ENCODE data around the gene LAMA1. TPM values are rescaled to one million over a fixed set of nuclear protein-coding genes. Genes with fewer than 3 reads are reported as not detected.
"Not testable (repeated sequence)": the region's sequence is repeated elsewhere in the genome, so short reads cannot be mapped to it uniquely, and the experiment has no call there.

LAMA1 gene
- total and polyA plus RNA-seq, 2 of the 4 experiments (the other 2 are of a cell fraction) = 10.9 to 15.5 TPM

DNA sequence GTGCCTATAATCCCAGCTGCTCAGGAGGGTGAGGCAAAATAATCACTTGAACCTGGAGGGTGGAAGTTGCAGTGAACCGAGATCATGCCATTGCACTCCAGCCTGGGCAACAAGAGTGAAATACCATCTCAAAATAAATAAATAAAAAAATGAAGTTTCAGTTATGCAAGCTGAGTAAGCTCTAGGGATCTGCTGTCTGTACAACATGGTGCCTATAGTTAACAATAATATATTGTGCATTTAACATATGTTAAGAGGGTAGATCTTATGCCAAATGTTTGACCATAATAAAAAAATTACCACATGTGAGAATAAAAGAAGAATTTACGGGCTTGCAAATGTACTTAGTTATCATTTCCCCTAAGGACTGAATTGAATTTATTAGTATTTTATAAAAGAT lies 179.2 kb downstream of the LAMA1 start:
- CTCF ChIA-PET; BruUV-seq (replicated peaks); H3K56ac ChIP-seq (ENCODE audit: extremely low read depth, insufficient read depth, low read length); H3K4me1 ChIP-seq (ENCODE audit: control insufficient read depth, insufficient read depth, low read length); dilution Hi-C loops (cut with HindIII; ENCODE audit: low sequenced_read_pairs, unreplicated experiment); POLR2A ChIA-PET (ENCODE audit: unreplicated experiment); H2BK15ac ChIP-seq (ENCODE audit: low read depth, low read length); H3K4ac ChIP-seq (ENCODE audit: low read depth, low read length); H2AFZ ChIP-seq (replicated peaks; ENCODE audit: low read length, poor library complexity); H2BK120ac ChIP-seq (ENCODE audit: low read depth, low read length); H3K14ac ChIP-seq (replicated peaks; ENCODE audit: low read depth, low read length); DNase-seq; H3K9ac ChIP-seq (ENCODE audit: low read depth, low read length); H4K20me1 ChIP-seq (ENCODE audit: insufficient read depth, low read length); H4K8ac ChIP-seq (ENCODE audit: low read depth in 2 of 2, low read length in 2 of 2); H2AK9ac ChIP-seq (replicated peaks; ENCODE audit: low read depth, low read length, poor library complexity); H3K4me2 ChIP-seq (ENCODE audit: low read depth, low read length); H2AK5ac ChIP-seq (ENCODE audit: low read depth, low read length); H2BK20ac ChIP-seq (ENCODE audit: low read depth, low read length); H3K23ac ChIP-seq (ENCODE audit: low read depth, low read length); ATAC-seq (ENCODE audit: low read depth); H3K18ac ChIP-seq (ENCODE audit: low read depth, low read length); H3K79me1 ChIP-seq (ENCODE audit: low read depth in 1 of 2, low read length in 2 of 2); H4K91ac ChIP-seq (ENCODE audit: insufficient read depth, low read depth, low read length); H3K36me3 ChIP-seq (ENCODE audit: control insufficient read depth, insufficient read depth, low read length); H4K5ac ChIP-seq (ENCODE audit: low read depth, low read length); H3K4me3 ChIP-seq (ENCODE audit: insufficient read depth, low read depth, low read length); H2BK5ac ChIP-seq (ENCODE audit: low read depth, low read length, poor library complexity, severe bottlenecking); intact Hi-C loops (cut with micrococcal nuclease); in situ Hi-C loops (cut with MboI; ENCODE audit: low sequenced_read_pairs); H3K27ac ChIP-seq (ENCODE audit: insufficient read depth, low read length); H3K9me3 ChIP-seq (ENCODE audit: control insufficient read depth, insufficient read depth, low read length); H3K27me3 ChIP-seq (ENCODE audit: control insufficient read depth, insufficient read depth, low read length); H3K9me1 ChIP-seq (ENCODE audit: insufficient read depth, low read length): not testable (repeated sequence)
- WGBS, 2 experiments (ENCODE audit: extremely low coverage in 2 of 2, insufficient read length in 1 of 2) = no CpG with 5 or more reads among the region's 2 CpGs
